Measurements from ENCODE around the gene ANTKMT. TPM values are rescaled to one million over a fixed set of nuclear protein-coding genes. Genes with fewer than 3 reads are reported as not detected.

ANTKMT gene
- total RNA-seq, 3 donors from 2014 or later = 29.9 to 35.7 (median 30.4) TPM

DNA sequence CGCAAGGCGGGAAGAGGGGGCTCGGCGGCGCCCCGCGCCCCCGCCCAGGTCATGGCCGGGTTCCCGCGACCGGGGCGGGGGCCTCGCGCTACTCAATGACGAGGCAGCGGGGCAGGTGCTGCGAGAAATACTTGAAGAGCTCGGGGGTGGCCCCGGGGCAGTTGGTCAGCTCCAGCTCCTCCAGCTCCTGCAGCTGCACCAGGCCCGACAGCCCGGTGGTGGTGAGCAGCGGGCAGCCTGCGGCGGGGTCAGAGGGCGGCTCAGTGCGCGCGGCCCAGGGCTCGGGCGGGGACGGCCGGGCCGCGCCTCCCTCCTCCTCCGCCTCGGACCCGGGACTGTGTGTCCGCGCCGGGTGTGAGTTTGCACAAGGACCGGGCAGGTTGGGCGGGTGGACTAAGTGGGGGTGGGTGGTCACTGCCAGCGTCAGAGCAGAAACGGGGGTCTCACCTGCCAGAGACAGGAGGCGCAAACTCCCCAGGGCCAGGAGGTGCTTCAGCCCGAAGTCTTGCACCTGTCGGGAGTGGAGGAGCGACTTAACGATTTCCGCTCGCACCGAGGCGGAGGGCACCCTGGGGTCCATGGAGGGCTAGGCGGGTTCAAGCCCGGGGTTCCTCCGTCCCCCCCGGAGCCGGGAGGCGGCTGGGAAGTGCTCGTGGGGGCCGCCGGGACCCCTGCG lies 26.6 kb upstream of the ANTKMT start:
- H3K4me1 ChIP-seq = peaks cover 19 to 24% of the 10 kb centered on the region in 2 donors
- intact Hi-C loops (cut with DNase I; ENCODE audit: low total_unique reads) = no loop called here
- peaks cover 15 to 44% of the 10 kb centered on the region in 2 donors for H3K27me3 ChIP-seq
- H3K4me3 ChIP-seq = peak overlapping the region in 2 of 3 donors; percentile 51 to 68
- DNase-seq (ENCODE audit: low spot score in 2 of 2) = no peak
- no peak overlapping the region for H3K27ac ChIP-seq
- TF ChIP-seq POLR2A (IDR thresholded peaks at IDR 0.05) = no peak
- TF ChIP-seq, protein P1, sequence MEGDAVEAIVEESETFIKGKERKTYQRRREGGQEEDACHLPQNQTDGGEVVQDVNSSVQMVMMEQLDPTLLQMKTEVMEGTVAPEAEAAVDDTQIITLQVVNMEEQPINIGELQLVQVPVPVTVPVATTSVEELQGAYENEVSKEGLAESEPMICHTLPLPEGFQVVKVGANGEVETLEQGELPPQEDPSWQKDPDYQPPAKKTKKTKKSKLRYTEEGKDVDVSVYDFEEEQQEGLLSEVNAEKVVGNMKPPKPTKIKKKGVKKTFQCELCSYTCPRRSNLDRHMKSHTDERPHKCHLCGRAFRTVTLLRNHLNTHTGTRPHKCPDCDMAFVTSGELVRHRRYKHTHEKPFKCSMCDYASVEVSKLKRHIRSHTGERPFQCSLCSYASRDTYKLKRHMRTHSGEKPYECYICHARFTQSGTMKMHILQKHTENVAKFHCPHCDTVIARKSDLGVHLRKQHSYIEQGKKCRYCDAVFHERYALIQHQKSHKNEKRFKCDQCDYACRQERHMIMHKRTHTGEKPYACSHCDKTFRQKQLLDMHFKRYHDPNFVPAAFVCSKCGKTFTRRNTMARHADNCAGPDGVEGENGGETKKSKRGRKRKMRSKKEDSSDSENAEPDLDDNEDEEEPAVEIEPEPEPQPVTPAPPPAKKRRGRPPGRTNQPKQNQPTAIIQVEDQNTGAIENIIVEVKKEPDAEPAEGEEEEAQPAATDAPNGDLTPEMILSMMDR (IDR thresholded peaks at IDR 0.05) = no peak
- TF ChIP-seq POLR2AphosphoS5 (IDR thresholded peaks at IDR 0.05) = no peak
- no peaks in the 10 kb centered on the region for H3K36me3 ChIP-seq
- no peaks in the 10 kb centered on the region for H3K9me3 ChIP-seq

DNA sequence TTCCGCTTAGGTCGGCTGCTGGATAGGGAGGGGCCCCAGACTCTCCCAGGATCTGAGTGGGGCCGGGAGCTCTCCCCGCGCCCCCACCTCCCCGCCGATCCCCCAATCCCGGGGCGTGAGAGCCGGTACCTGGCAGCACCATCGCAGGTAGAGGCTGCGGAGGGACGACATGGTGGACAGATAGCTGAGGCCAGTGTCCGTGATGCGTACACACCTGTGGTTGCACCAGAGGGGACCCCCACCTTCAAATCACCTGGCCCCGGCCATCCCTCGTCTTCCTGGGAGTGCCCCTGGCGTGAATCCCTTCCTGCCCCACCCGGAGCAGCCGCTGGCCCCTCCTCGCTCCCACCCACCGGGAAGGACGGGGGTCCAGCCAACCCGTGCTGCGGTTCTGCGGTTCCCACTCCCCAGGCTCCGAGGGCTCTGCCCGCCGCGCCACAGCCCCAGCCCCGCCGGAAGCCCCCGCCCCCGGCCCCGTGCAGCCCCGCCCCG lies 26.0 kb upstream of the ANTKMT start:
- H3K27me3 ChIP-seq = peaks cover 15 to 49% of the 10 kb centered on the region in 2 donors
- no peaks in the 10 kb centered on the region for H3K9me3 ChIP-seq
- peak overlapping the region in 1 of 2 donors; percentile 52 for H3K27ac ChIP-seq
- peaks cover 14 to 19% of the 10 kb centered on the region in 2 donors for H3K4me1 ChIP-seq
- TF ChIP-seq POLR2AphosphoS5 (IDR thresholded peaks at IDR 0.05) (no peak), POLR2A (IDR thresholded peaks at IDR 0.05) (no peak)
- TF ChIP-seq, protein P1 (IDR thresholded peaks at IDR 0.05) = no peak
- DNase-seq (ENCODE audit: low spot score in 2 of 2) = no peak
- H3K36me3 ChIP-seq = no peaks in the 10 kb centered on the region
- H3K4me3 ChIP-seq = peak overlapping the region in 2 of 3 donors; percentile 51 to 68
- intact Hi-C loops (cut with DNase I; ENCODE audit: low total_unique reads) = no loop called here

DNA sequence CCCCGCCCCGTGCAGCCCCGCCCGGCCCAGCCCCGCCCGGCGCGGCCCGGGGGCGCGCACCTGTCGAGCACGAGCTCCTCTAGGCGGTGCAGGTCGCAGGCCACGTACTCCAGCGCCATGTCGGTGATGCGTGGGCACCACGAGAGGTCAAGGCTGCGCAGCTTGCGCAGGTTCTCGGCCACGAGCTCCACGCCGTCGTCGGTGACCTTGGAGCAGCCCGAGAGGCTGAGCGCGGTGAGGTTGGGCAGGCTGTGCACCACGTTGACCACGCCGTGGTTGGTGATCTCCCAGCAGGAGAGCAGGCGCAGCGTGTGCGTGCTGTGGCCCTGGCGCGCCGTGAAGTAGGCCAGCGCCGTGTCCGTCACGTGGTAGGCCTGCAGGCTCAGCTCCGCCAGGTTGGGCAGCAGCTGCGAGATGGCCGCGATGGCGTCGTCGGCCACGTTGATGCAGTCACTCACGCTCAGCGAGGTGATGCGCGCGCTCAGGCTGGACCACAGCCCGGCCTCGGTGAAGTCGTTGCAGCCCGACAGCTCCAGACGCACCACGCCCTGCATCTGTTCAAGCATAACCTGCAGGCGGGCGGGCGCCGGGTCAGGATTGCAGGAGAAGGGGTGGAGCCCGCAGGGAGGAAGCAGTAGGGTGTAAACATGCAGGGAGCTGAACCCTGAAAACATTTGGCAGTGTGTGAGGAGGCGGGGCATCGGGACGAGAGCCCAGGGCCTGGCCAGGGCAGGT lies 25.4 kb upstream of the ANTKMT start:
- Histone ChIP-seq H3K4me3 (peak overlapping the region in 2 of 3 donors; percentile 51 to 68), H3K27me3 (peaks cover 15 to 56% of the 10 kb centered on the region in 2 donors), H3K27ac (peak overlapping the region in 1 of 2 donors; percentile 38), H3K36me3 (no peaks in the 10 kb centered on the region), H3K9me3 (no peaks in the 10 kb centered on the region), H3K4me1 (peaks cover 14 to 19% of the 10 kb centered on the region in 2 donors)
- intact Hi-C loops (cut with DNase I; ENCODE audit: low total_unique reads) = no loop called here
- peak; percentile 49 to 74 for DNase-seq (ENCODE audit: low spot score in 2 of 2)
- TF ChIP-seq POLR2A (IDR thresholded peaks at IDR 0.05) = no peak
- no peak for TF ChIP-seq POLR2AphosphoS5 (IDR thresholded peaks at IDR 0.05)
- TF ChIP-seq, protein P1 (IDR thresholded peaks at IDR 0.05) = no peak

DNA sequence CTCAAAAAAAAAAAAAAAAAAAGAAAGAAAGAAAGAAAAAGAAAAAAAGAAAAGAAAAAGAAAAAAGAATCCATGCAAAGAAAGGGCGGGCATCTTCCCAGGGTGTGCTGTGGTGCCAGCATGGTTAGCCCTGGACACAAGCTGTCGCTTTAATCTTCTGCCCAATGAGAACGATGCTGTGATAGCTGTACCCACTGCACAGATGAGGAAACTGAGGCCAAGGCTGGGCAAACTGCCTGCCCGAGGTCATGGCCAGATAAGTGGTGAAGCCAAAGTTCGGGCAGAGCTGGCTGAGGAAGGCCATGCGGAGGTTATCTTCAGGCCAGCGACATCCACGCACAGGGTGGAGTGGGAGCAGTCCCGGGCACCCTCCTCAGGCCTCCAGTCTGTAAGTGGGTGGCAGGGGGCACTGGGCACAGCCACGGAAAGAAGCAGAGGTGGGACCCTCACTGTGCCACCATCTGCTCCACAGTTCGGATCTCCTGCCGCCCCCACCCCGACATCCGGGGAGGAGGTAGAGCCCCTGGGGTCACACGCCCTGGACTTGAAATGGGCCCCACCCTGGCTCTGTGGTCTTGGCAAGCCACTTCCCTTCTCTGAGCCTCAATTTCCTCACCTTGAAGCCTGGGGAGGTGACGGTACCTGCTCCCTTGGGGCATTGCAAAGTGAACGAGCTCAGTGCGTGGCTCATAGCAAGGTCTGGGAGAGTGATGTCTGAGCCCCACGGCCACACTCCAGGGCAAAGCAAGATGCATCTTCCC lies 21.9 kb upstream of the ANTKMT start:
- peaks cover 8 to 13% of the 10 kb centered on the region in 2 donors for H3K4me1 ChIP-seq
- DNase-seq (ENCODE audit: low spot score in 2 of 2) = no peak
- H3K9me3 ChIP-seq = no peaks in the 10 kb centered on the region
- no peaks in the 10 kb centered on the region for H3K36me3 ChIP-seq
- TF ChIP-seq POLR2AphosphoS5 (IDR thresholded peaks at IDR 0.05) (no peak), POLR2A (IDR thresholded peaks at IDR 0.05) (no peak)
- TF ChIP-seq, protein P1 (IDR thresholded peaks at IDR 0.05) = no peak
- intact Hi-C loops (cut with DNase I; ENCODE audit: low total_unique reads) = no loop called here
- H3K27me3 ChIP-seq = peaks cover 17 to 75% of the 10 kb centered on the region in 2 donors
- no peak overlapping the region for H3K27ac ChIP-seq
- H3K4me3 ChIP-seq = no peak overlapping the region

All from breast epithelium (tissue), 4 donors.